Measurements from ENCODE around the gene SDF2.

The SDF2 gene

DNA sequence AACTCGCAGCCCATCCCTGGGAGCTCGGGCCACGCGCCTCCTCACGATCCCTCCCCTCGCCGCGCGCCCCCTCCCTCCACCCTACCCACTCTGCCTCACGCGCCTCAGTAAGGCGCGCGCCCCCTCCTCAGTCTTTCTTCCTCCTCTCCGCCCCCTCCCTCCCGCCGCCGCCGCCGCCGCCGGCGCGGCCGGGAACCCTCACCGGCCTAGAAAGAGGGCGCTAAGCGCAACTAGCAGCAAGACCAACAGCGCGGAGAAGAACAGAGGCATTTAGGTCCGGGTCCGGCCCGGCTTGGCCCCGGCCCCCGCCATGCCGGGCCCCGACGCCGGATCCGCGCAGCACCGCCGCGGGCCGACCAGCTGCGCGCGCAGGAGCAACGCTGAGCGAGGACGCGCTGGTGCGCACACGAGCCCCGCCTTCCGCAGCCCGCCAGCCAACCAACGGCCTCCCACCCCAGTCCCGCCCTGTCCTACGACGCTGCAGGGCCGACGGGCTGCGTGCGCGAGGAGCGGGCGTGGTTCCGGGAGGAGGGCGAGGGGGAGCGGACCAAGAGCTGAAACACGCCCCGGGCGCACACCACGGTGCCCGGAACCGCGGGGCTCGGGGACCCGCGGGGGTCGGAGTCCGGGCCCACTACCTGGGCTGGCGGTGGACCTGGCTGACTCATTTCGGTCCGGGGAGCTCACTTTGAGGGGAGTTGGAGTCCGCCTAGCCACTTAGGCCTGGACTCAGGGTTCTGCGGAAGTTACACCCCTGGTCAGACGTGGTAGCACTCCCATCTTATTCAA lies 16.7 kb downstream of the SDF2 start, which contains the start of gene BLTP2:
BLTP2 (minus strand) TSS at position 372 of the 789 bp plus-strand sequence; CDS start at position 270, 102 bp downstream.
- H3K36me3 ChIP-seq (ENCODE audit: control insufficient read depth, insufficient read depth, low read length) = peaks cover 31% of the 10 kb centered on the region
- peak within 1 kb of the TSS; percentile 83 for H3K9ac ChIP-seq (ENCODE audit: low read length)
- no peaks in the 10 kb centered on the region for H3K27me3 ChIP-seq (ENCODE audit: control insufficient read depth, insufficient read depth, low read length)
- peak within 1 kb of the TSS; percentile 88 for H3K4me3 ChIP-seq (ENCODE audit: low read length)
- H3K4me1 ChIP-seq (ENCODE audit: control insufficient read depth, insufficient read depth, low read length) = peaks cover 12% of the 10 kb centered on the region
- peak within 1 kb of the TSS; percentile 93 for H3K27ac ChIP-seq (ENCODE audit: low read depth, low read length)

GRCh38 chr17:28643983-28644786 lies 17.5 kb downstream of the SDF2 start:
- no peaks in the 10 kb centered on the region for H3K27me3 ChIP-seq (ENCODE audit: control insufficient read depth, insufficient read depth, low read length)
- H3K4me1 ChIP-seq (ENCODE audit: control insufficient read depth, insufficient read depth, low read length) = peaks cover 12% of the 10 kb centered on the region
- H3K4me3 ChIP-seq (ENCODE audit: low read length) = peak overlapping the region; percentile 88
- H3K9ac ChIP-seq (ENCODE audit: low read length) = peak overlapping the region; percentile 19
- peak overlapping the region; percentile 89 for H3K27ac ChIP-seq (ENCODE audit: low read depth, low read length)
- H3K36me3 ChIP-seq (ENCODE audit: control insufficient read depth, insufficient read depth, low read length) = peaks cover 37% of the 10 kb centered on the region

- Histone ChIP-seq H3K4me1 (ENCODE audit: control insufficient read depth, insufficient read depth, low read length) (peaks cover 12% of the 10 kb centered on the region), H3K27ac (ENCODE audit: low read depth, low read length) (no peak overlapping the region)
Observed at GRCh38 chr17:28641579-28641978, 20.1 kb downstream of the SDF2 start.

DNA sequence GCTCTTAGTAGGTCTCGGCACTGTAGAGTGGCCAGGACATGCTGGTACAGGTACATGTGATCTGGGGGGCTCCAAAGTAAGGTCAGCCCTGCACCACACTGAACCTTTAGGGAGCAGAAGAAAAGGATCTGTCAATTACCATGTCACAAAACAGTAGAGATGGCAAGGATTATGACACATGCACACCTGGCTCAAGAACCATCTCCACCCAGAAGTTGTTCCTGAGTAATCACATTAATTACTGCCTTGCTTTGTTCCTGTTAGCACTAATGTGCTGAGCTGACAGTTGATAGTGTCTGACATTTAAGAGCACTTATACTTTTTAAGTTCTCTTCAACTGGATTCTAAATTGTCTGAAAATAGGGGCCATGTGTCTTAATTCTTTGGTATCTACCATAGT lies 26.2 kb downstream of the SDF2 start:
- no peak overlapping the region for H3K27ac ChIP-seq (ENCODE audit: low read depth, low read length)
- H3K9ac ChIP-seq (ENCODE audit: low read length) = no peak overlapping the region
- H3K27me3 ChIP-seq (ENCODE audit: control insufficient read depth, insufficient read depth, low read length) = no peaks in the 10 kb centered on the region
- H3K36me3 ChIP-seq (ENCODE audit: control insufficient read depth, insufficient read depth, low read length) = peaks cover 77% of the 10 kb centered on the region
- H3K4me3 ChIP-seq (ENCODE audit: low read length) = no peak overlapping the region
- H3K4me1 ChIP-seq (ENCODE audit: control insufficient read depth, insufficient read depth, low read length) = no peaks in the 10 kb centered on the region

More at GRCh38 chr17:28641579-28641978, 20.1 kb downstream of the SDF2 start:
- Histone ChIP-seq H3K36me3 (ENCODE audit: control insufficient read depth, insufficient read depth, low read length) (peaks cover 50% of the 10 kb centered on the region), H3K9ac (ENCODE audit: low read length) (no peak overlapping the region), H3K4me3 (ENCODE audit: low read length) (no peak overlapping the region), H3K27me3 (ENCODE audit: control insufficient read depth, insufficient read depth, low read length) (no peaks in the 10 kb centered on the region)

DNA sequence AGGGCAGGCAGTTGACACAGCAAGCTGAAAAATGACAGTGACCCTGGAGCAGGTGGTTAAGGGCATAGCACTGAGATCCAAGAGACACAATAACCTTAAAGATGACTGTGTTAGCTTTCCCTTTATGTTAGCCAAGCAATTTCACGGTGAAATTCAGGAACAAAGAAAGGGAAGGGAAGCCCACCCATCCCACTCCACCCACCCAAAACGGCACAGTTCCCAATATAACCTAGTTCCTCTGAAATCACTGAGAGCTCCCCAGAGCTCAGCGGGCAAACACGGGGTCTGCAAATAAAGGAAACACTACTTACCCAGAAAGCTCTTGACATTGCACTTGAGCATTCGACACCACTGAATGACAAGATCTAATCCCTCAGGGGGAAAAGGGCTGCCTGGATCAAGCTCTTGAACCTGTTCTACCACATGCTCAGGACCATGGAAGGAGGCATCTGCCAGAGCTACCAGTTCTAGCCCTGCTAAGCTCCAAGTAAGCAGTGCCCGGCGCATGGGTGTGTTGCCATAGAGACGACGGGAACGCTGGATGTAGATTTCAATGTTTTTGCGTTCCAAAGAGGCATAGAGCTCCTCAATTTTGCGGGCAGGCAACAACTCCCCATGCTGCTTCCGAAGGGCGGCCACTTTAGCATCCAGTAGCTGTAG lies 27.4 kb downstream of the SDF2 start:
- no peak overlapping the region for H3K4me3 ChIP-seq (ENCODE audit: low read length)
- peaks cover 69% of the 10 kb centered on the region for H3K36me3 ChIP-seq (ENCODE audit: control insufficient read depth, insufficient read depth, low read length)
- H3K27me3 ChIP-seq (ENCODE audit: control insufficient read depth, insufficient read depth, low read length) = no peaks in the 10 kb centered on the region
- no peaks in the 10 kb centered on the region for H3K4me1 ChIP-seq (ENCODE audit: control insufficient read depth, insufficient read depth, low read length)
- no peak overlapping the region for H3K9ac ChIP-seq (ENCODE audit: low read length)
- H3K27ac ChIP-seq (ENCODE audit: low read depth, low read length) = no peak overlapping the region

GRCh38 chr17:28626818-28627217 lies 34.9 kb downstream of the SDF2 start:
- Histone ChIP-seq H3K36me3 (ENCODE audit: control insufficient read depth, insufficient read depth, low read length) (peaks cover 27% of the 10 kb centered on the region), H3K4me1 (ENCODE audit: control insufficient read depth, insufficient read depth, low read length) (no peaks in the 10 kb centered on the region), H3K9ac (ENCODE audit: low read length) (no peak overlapping the region), H3K27ac (ENCODE audit: low read depth, low read length) (no peak overlapping the region), H3K4me3 (ENCODE audit: low read length) (no peak overlapping the region), H3K27me3 (ENCODE audit: control insufficient read depth, insufficient read depth, low read length) (no peaks in the 10 kb centered on the region)

- no peak overlapping the region for H3K4me3 ChIP-seq (ENCODE audit: low read length)
- H3K9ac ChIP-seq (ENCODE audit: low read length) = no peak overlapping the region
- no peaks in the 10 kb centered on the region for H3K27me3 ChIP-seq (ENCODE audit: control insufficient read depth, insufficient read depth, low read length)
- peaks cover 45% of the 10 kb centered on the region for H3K36me3 ChIP-seq (ENCODE audit: control insufficient read depth, insufficient read depth, low read length)
- H3K27ac ChIP-seq (ENCODE audit: low read depth, low read length) = no peak overlapping the region
- no peaks in the 10 kb centered on the region for H3K4me1 ChIP-seq (ENCODE audit: control insufficient read depth, insufficient read depth, low read length)
Observed at GRCh38 chr17:28624148-28624547, 37.6 kb downstream of the SDF2 start.

DNA sequence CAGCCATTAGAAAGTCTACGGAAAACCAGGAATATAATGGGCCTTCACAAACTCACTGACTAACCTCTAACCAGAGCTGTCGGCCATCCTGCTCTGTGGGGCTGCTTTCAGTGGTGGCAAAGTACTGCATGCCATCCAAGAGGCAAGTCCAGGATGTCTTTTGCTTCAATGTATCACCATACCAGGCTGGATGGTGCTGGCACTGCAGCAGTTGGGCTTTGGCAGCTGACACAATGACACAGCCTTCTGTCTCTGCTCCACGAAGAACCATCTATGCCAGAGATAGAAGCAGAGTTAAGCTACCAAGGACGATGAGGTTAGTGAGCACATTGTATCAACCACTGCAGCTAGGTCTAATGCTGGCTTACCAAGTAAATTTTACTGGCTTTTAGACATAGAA lies 38.0 kb downstream of the SDF2 start:
- Histone ChIP-seq H3K27ac (ENCODE audit: low read depth, low read length) (no peak overlapping the region), H3K36me3 (ENCODE audit: control insufficient read depth, insufficient read depth, low read length) (peaks cover 50% of the 10 kb centered on the region), H3K9ac (ENCODE audit: low read length) (no peak overlapping the region), H3K4me3 (ENCODE audit: low read length) (no peak overlapping the region), H3K4me1 (ENCODE audit: control insufficient read depth, insufficient read depth, low read length) (no peaks in the 10 kb centered on the region), H3K27me3 (ENCODE audit: control insufficient read depth, insufficient read depth, low read length) (no peaks in the 10 kb centered on the region)

DNA sequence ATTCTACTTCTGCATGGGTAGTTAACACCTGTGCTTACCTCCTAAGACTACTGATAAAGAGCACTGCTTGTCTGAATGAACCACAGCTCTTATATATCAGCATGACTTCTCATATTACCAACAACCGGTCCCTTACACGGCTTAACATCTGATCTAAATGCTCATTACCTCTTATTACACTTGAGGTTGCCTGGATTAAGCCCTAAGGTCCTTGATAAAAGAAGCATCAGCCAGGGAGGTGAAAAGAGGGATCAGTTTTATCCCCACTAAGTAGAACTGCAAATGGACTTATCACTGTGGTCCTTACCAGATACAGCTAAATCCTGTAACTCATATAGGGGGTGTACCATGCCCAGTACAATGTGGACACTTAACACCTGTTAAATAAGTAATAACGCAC lies 39.5 kb downstream of the SDF2 start:
- Histone ChIP-seq H3K27me3 (ENCODE audit: control insufficient read depth, insufficient read depth, low read length) (no peaks in the 10 kb centered on the region), H3K9ac (ENCODE audit: low read length) (no peak overlapping the region), H3K4me3 (ENCODE audit: low read length) (no peak overlapping the region), H3K36me3 (ENCODE audit: control insufficient read depth, insufficient read depth, low read length) (peaks cover 45% of the 10 kb centered on the region), H3K27ac (ENCODE audit: low read depth, low read length) (no peak overlapping the region), H3K4me1 (ENCODE audit: control insufficient read depth, insufficient read depth, low read length) (no peaks in the 10 kb centered on the region)

GRCh38 chr17:28620010-28620409 lies 41.7 kb downstream of the SDF2 start:
- no peaks in the 10 kb centered on the region for H3K27me3 ChIP-seq (ENCODE audit: control insufficient read depth, insufficient read depth, low read length)
- H3K27ac ChIP-seq (ENCODE audit: low read depth, low read length) = no peak overlapping the region
- peaks cover 63% of the 10 kb centered on the region for H3K36me3 ChIP-seq (ENCODE audit: control insufficient read depth, insufficient read depth, low read length)
- H3K4me3 ChIP-seq (ENCODE audit: low read length) = no peak overlapping the region
- H3K4me1 ChIP-seq (ENCODE audit: control insufficient read depth, insufficient read depth, low read length) = no peaks in the 10 kb centered on the region
- no peak overlapping the region for H3K9ac ChIP-seq (ENCODE audit: low read length)

- no peaks in the 10 kb centered on the region for H3K4me1 ChIP-seq (ENCODE audit: control insufficient read depth, insufficient read depth, low read length)
- H3K27me3 ChIP-seq (ENCODE audit: control insufficient read depth, insufficient read depth, low read length) = no peaks in the 10 kb centered on the region
- no peak overlapping the region for H3K9ac ChIP-seq (ENCODE audit: low read length)
- H3K27ac ChIP-seq (ENCODE audit: low read depth, low read length) = no peak overlapping the region
- H3K36me3 ChIP-seq (ENCODE audit: control insufficient read depth, insufficient read depth, low read length) = peaks cover 63% of the 10 kb centered on the region
- no peak overlapping the region for H3K4me3 ChIP-seq (ENCODE audit: low read length)
Observed at GRCh38 chr17:28618464-28618863, 43.2 kb downstream of the SDF2 start.

DNA sequence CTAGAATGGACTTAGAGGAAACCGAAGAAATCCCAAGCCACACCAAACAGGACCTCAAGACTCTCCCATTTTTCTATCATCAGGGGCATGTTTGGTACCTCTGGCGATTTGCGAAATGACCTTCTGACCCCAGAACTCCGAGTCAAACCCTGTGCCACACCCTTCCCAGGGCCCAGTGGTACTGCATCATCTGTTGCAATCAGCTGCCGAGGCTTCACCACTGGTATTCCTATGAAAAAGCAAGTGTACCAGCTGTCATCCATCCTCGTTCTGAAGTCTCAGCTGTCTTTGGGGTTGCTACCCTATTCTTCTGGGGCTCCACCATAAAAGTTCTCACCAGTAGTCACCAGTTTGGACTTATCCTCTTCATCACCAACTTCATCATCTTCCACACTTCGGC lies 45.4 kb downstream of the SDF2 start:
- peaks cover 50% of the 10 kb centered on the region for H3K36me3 ChIP-seq (ENCODE audit: control insufficient read depth, insufficient read depth, low read length)
- no peaks in the 10 kb centered on the region for H3K27me3 ChIP-seq (ENCODE audit: control insufficient read depth, insufficient read depth, low read length)
- H3K4me3 ChIP-seq (ENCODE audit: low read length) = no peak overlapping the region

More for the DNA sequence above, 45.4 kb downstream of the SDF2 start:
- Histone ChIP-seq H3K27ac (ENCODE audit: low read depth, low read length) (no peak overlapping the region), H3K9ac (ENCODE audit: low read length) (no peak overlapping the region), H3K4me1 (ENCODE audit: control insufficient read depth, insufficient read depth, low read length) (no peaks in the 10 kb centered on the region)

All from rectal smooth muscle tissue (tissue), 1 donor.